GM18498 (cell line): ENCODE measurements around the gene HCFC1.

Source experiments
- ATAC-seq: cut with Tn5 transposase; IDR thresholded peaks from one replicate; pipeline ENCODE4 v1.9.1; 2021; ENCODE audit warnings: mild to moderate bottlenecking, moderate library complexity; ENCODE audit not compliant: unreplicated experiment

The HCFC1 gene

GRCh38 chrX:153926552-153926857 lies 45.1 kb downstream of the HCFC1 start:
- ATAC-seq = no peak

- ATAC-seq = peak; percentile 18
These were observed 45.7 kb downstream of the HCFC1 start, which contains the start of gene ARHGAP4 for GRCh38 chrX:153925739-153926551. Gene ARHGAP4, minus strand, starts transcription at chrX:153926264. Its CDS starts 62 bp downstream, at chrX:153926202.

GRCh38 chrX:153925387-153925738 lies 46.3 kb downstream of the HCFC1 start:
- ATAC-seq = no peak

GRCh38 chrX:153924149-153924861 lies 47.3 kb downstream of the HCFC1 start:
- no peak for ATAC-seq

- no peak for ATAC-seq
These were observed 48.4 kb downstream of the HCFC1 start for GRCh38 chrX:153922932-153923857.

GRCh38 chrX:153921511-153922446 lies 49.8 kb downstream of the HCFC1 start:
- ATAC-seq = no peak

- ATAC-seq = no peak
These were observed 50.5 kb downstream of the HCFC1 start for GRCh38 chrX:153921070-153921469.

GRCh38 chrX:153920546-153920945 lies 51.1 kb downstream of the HCFC1 start:
- ATAC-seq = no peak

GRCh38 chrX:153919281-153919680 lies 52.3 kb downstream of the HCFC1 start:
- no peak for ATAC-seq

GRCh38 chrX:153917869-153918268 lies 53.7 kb downstream of the HCFC1 start:
- no peak for ATAC-seq

- no peak for ATAC-seq
These were observed 57.9 kb downstream of the HCFC1 start for GRCh38 chrX:153913701-153914100.

- no peak for ATAC-seq
These were observed 58.4 kb downstream of the HCFC1 start for GRCh38 chrX:153913211-153913610.

- ATAC-seq = no peak
These were observed 59.8 kb downstream of the HCFC1 start for GRCh38 chrX:153911798-153912197.

- ATAC-seq = no peak
These were observed 61.2 kb downstream of the HCFC1 start for GRCh38 chrX:153910446-153910845.

- ATAC-seq = no peak
These were observed 61.6 kb downstream of the HCFC1 start for GRCh38 chrX:153909980-153910360.

- no peak for ATAC-seq
These were observed 62.3 kb downstream of the HCFC1 start for GRCh38 chrX:153909024-153909979.

- ATAC-seq = no peak
These were observed 63.3 kb downstream of the HCFC1 start for GRCh38 chrX:153908219-153908860.

- ATAC-seq = no peak
These were observed 64.2 kb downstream of the HCFC1 start for GRCh38 chrX:153907456-153907855.
